Suprapubic skin (tissue), 4 donors: Measurements from ENCODE around the gene POLE3.

Experiments used
- EP300 ChIP-seq: sonication (generic); formaldehyde crosslinking; IDR thresholded peaks from one replicate; pipeline ENCODE4 v1.6.1; 2017; ENCODE audit warnings: antibody characterized with exemption
- POLR2AphosphoS5 ChIP-seq, 3 donors: sonication (generic); formaldehyde crosslinking; IDR thresholded peaks; one replicate each; pipeline ENCODE4 v1.6.1; 2017; ENCODE audit warnings: antibody characterized with exemption in 3 of 3
- TF ChIP-seq, protein P1 (sequence below), 2 donors: fragments of 200-600 bp in 1 of 2; fragments of 450-650 bp in 1 of 2; sonication (generic) in 1 of 2; IDR thresholded peaks; one replicate each; pipeline ENCODE4 v1.5.1; 2016 to 2019; ENCODE audit warnings: antibody characterized with exemption in 2 of 2, mild to moderate bottlenecking in 1 of 2, moderate library complexity in 1 of 2

- TF ChIP-seq, protein P1, sequence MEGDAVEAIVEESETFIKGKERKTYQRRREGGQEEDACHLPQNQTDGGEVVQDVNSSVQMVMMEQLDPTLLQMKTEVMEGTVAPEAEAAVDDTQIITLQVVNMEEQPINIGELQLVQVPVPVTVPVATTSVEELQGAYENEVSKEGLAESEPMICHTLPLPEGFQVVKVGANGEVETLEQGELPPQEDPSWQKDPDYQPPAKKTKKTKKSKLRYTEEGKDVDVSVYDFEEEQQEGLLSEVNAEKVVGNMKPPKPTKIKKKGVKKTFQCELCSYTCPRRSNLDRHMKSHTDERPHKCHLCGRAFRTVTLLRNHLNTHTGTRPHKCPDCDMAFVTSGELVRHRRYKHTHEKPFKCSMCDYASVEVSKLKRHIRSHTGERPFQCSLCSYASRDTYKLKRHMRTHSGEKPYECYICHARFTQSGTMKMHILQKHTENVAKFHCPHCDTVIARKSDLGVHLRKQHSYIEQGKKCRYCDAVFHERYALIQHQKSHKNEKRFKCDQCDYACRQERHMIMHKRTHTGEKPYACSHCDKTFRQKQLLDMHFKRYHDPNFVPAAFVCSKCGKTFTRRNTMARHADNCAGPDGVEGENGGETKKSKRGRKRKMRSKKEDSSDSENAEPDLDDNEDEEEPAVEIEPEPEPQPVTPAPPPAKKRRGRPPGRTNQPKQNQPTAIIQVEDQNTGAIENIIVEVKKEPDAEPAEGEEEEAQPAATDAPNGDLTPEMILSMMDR (IDR thresholded peaks at IDR 0.05), result no peak
- TF ChIP-seq EP300, result no peak
- TF ChIP-seq POLR2AphosphoS5 (IDR thresholded peaks at IDR 0.05), result peak; percentile 4 to 92 (median 78)
Measured at GRCh38 chr9:113410207-113410864, at the start of gene POLE3, which contains the start of gene C9orf43.
